ENCODE measurements around the gene WDR81. TPM values are rescaled to one million over a fixed set of nuclear protein-coding genes. Genes with fewer than 3 reads are reported as not detected.

The WDR81 gene
- total RNA-seq, 1 experiment from 2014 or later: 29.5 TPM

GRCh38 chr17:1716912-1717695 is 7.4 kb upstream of the WDR81 start:
- DNase-seq (ENCODE audit: low read depth, low spot score) (peak; percentile 99), ATAC-seq (peak; percentile 82)
- Histone ChIP-seq H3K27me3 (ENCODE audit: control insufficient read depth, insufficient read depth, low read length) (no peaks in the 10 kb centered on the region), H3K4me1 (ENCODE audit: control insufficient read depth, insufficient read depth, low read length) (peaks cover 36% of the 10 kb centered on the region), H3K36me3 (ENCODE audit: control insufficient read depth, insufficient read depth, low read length) (peaks cover 4% of the 10 kb centered on the region; the same call in 1 of the 2 replicates), H3K27ac (ENCODE audit: low read length) (peak overlapping the region; percentile 99), H3K4me3 (ENCODE audit: low read depth in 2 of 2, low read length in 2 of 2) (peak overlapping the region; percentile 78 to 79), H3K9me3 (ENCODE audit: control insufficient read depth, insufficient read depth, low read depth, low read length) (no peaks in the 10 kb centered on the region)
- CTCF ChIA-PET: interaction anchor here (0.6 to 1.3 kb wide), 2 partner anchors 67 to 578 kb away, joined by 3 to 5 read pairs; no protein-coding TSS in a partner anchor
- POLR2A ChIA-PET: interaction anchor here (0.6 to 1.1 kb wide), 4 partner anchors 71 to 281 kb away, joined by 3 to 7 read pairs (median 3); partner anchors contain the start of gene SCARF1
- intact Hi-C loops (cut with micrococcal nuclease; ENCODE audit: unreplicated experiment) (no loop called here), in situ Hi-C loops (cut with HindIII; ENCODE audit: low pct_unique_long_range_greater_than_20kb, low sequenced_read_pairs) (no loop called here)
- peak; percentile 32; the same call in 1 of the 2 replicates for TF ChIP-seq POLR2AphosphoS5 (IDR thresholded peaks at IDR 0.05; ENCODE audit: low read depth, low read length)
- TF ChIP-seq CTCF (IDR thresholded peaks at IDR 0.05): no peak
- TF ChIP-seq TCF7L2 (IDR thresholded peaks at IDR 0.05; ENCODE audit: low read depth, low read length): peak; percentile 61
- TF ChIP-seq SIN3A (IDR thresholded peaks at IDR 0.05; ENCODE audit: borderline replicate concordance, insufficient read depth, low read depth, low read length): 0 out of 2 replicates have a peak, but pooled peaks have one; percentile 36
- no peak for TF ChIP-seq REST (IDR thresholded peaks at IDR 0.05; ENCODE audit: insufficient read depth in 1 of 2, low read depth in 2 of 2, low read length in 1 of 2)
- no TSS peak for BruUV-seq (replicated peaks)

- Histone ChIP-seq H3K27me3 (ENCODE audit: control insufficient read depth, insufficient read depth, low read length) (no peaks in the 10 kb centered on the region), H3K4me3 (ENCODE audit: low read depth in 2 of 2, low read length in 2 of 2) (no peak overlapping the region), H3K9me3 (ENCODE audit: control insufficient read depth, insufficient read depth, low read depth, low read length) (no peaks in the 10 kb centered on the region), H3K4me1 (ENCODE audit: control insufficient read depth, insufficient read depth, low read length) (peaks cover 21% of the 10 kb centered on the region), H3K27ac (ENCODE audit: low read length) (peak overlapping the region; percentile 99), H3K36me3 (ENCODE audit: control insufficient read depth, insufficient read depth, low read length) (no peaks in the 10 kb centered on the region; the same call in 1 of the 2 replicates)
- intact Hi-C loops (cut with micrococcal nuclease; ENCODE audit: unreplicated experiment) (no loop called here), in situ Hi-C loops (cut with HindIII; ENCODE audit: low pct_unique_long_range_greater_than_20kb, low sequenced_read_pairs) (no loop called here)
- DNase-seq (ENCODE audit: low read depth, low spot score) (no peak), ATAC-seq (no peak)
- CTCF ChIA-PET: interaction anchor here (0.6 kb wide), 1 partner anchor 70 kb away, joined by 6 read pairs; no protein-coding TSS in a partner anchor
- BruUV-seq (replicated peaks): no TSS peak
- POLR2A ChIA-PET: interaction anchor here (0.7 kb wide), 1 partner anchor 58 kb away, joined by 4 read pairs; no protein-coding TSS in a partner anchor
- TF ChIP-seq REST (IDR thresholded peaks at IDR 0.05; ENCODE audit: insufficient read depth in 1 of 2, low read depth in 2 of 2, low read length in 1 of 2) (no peak), POLR2AphosphoS5 (IDR thresholded peaks at IDR 0.05; ENCODE audit: low read depth, low read length) (no peak), SIN3A (IDR thresholded peaks at IDR 0.05; ENCODE audit: borderline replicate concordance, insufficient read depth, low read depth, low read length) (no peak), CTCF (IDR thresholded peaks at IDR 0.05) (no peak), TCF7L2 (IDR thresholded peaks at IDR 0.05; ENCODE audit: low read depth, low read length) (no peak)
These were observed 5.9 kb upstream of the WDR81 start for GRCh38 chr17:1718362-1719165.

All from Panc1 (cell line).